NCI-H345 treated with DMSO at 0.1 percent for 48 hours (cell line): ENCODE results near the gene CRYBG1.

Source experiments
- DNase-seq: peaks from one replicate; lab custom pipeline; 2025; ENCODE audit not compliant: unreplicated experiment; lab: John Stamatoyannopoulos, UW

CRYBG1 gene

GRCh38 chr6:106421496-106421895, 61.0 kb downstream of the CRYBG1 start:
- no peak for DNase-seq

GRCh38 chr6:106422534-106422933, 62.0 kb downstream of the CRYBG1 start:
- DNase-seq: no peak

GRCh38 chr6:106425382-106425781, 64.9 kb downstream of the CRYBG1 start:
- no peak for DNase-seq

GRCh38 chr6:106426250-106426970, 65.9 kb downstream of the CRYBG1 start:
- DNase-seq: no peak

GRCh38 chr6:106430466-106430865, 69.9 kb downstream of the CRYBG1 start:
- no peak for DNase-seq

- no peak for DNase-seq
These were observed 70.9 kb downstream of the CRYBG1 start for GRCh38 chr6:106431405-106431804.

GRCh38 chr6:106431972-106432371, 71.5 kb downstream of the CRYBG1 start:
- no peak for DNase-seq

GRCh38 chr6:106434530-106434929, 74.0 kb downstream of the CRYBG1 start:
- DNase-seq: no peak

GRCh38 chr6:106439459-106439858, 78.9 kb downstream of the CRYBG1 start:
- no peak for DNase-seq

GRCh38 chr6:106440546-106440945, 80.0 kb downstream of the CRYBG1 start:
- DNase-seq: no peak

- DNase-seq: peak; percentile 74
These were observed 81.9 kb downstream of the CRYBG1 start for GRCh38 chr6:106442395-106442794.

- peak; percentile 55 for DNase-seq
These were observed 84.4 kb downstream of the CRYBG1 start for GRCh38 chr6:106444777-106445507.

- DNase-seq: no peak
These were observed 85.0 kb downstream of the CRYBG1 start for GRCh38 chr6:106445508-106445878.

- DNase-seq: peak; percentile 5
These were observed 85.9 kb downstream of the CRYBG1 start for GRCh38 chr6:106446287-106446885.

- no peak for DNase-seq
These were observed 86.5 kb downstream of the CRYBG1 start for GRCh38 chr6:106446983-106447382.

GRCh38 chr6:106448000-106448426, 87.5 kb downstream of the CRYBG1 start:
- DNase-seq: no peak

GRCh38 chr6:106450653-106451052, 90.1 kb downstream of the CRYBG1 start:
- no peak for DNase-seq

- DNase-seq: no peak
These were observed 90.9 kb downstream of the CRYBG1 start for GRCh38 chr6:106451439-106451838.

- DNase-seq: no peak
These were observed 92.1 kb downstream of the CRYBG1 start for GRCh38 chr6:106452628-106453027.

- no peak for DNase-seq
These were observed 93.3 kb downstream of the CRYBG1 start for GRCh38 chr6:106453756-106454367.

- DNase-seq: no peak
These were observed 96.2 kb downstream of the CRYBG1 start for GRCh38 chr6:106456756-106457155.
